ENCODE results near the gene NUF2.

NUF2 gene

DNA sequence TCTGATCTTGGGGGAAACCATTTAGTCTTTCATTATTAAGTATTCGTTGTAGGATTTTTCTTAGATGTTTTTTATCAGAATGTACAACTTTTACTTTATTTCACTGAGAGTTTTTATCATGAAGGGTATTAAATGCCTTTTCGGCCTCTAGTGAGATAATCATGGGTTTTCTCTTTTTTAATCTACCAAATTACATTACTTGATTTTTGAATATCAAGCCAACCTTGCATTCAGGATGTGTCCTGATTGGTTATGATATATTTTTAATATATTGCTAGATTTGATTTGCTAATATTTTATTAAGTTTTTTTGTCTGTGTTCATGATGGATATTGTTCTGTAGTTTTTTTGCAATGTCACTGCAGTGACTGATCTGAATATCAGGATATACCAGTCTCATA, 9.4 kb downstream of the NUF2 start:
- no peaks in the 10 kb centered on the region for H3K27me3 Mint-ChIP-seq (ENCODE audit: low read depth, poor library complexity)
- no peak for DNase-seq
- TF ChIP-seq, protein P1, sequence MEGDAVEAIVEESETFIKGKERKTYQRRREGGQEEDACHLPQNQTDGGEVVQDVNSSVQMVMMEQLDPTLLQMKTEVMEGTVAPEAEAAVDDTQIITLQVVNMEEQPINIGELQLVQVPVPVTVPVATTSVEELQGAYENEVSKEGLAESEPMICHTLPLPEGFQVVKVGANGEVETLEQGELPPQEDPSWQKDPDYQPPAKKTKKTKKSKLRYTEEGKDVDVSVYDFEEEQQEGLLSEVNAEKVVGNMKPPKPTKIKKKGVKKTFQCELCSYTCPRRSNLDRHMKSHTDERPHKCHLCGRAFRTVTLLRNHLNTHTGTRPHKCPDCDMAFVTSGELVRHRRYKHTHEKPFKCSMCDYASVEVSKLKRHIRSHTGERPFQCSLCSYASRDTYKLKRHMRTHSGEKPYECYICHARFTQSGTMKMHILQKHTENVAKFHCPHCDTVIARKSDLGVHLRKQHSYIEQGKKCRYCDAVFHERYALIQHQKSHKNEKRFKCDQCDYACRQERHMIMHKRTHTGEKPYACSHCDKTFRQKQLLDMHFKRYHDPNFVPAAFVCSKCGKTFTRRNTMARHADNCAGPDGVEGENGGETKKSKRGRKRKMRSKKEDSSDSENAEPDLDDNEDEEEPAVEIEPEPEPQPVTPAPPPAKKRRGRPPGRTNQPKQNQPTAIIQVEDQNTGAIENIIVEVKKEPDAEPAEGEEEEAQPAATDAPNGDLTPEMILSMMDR (IDR thresholded peaks at IDR 0.05): no peak
- no peak overlapping the region for H3K4me3 Mint-ChIP-seq
- peaks cover 85% of the 10 kb centered on the region for H3K36me3 Mint-ChIP-seq (ENCODE audit: low read depth)
- H3K4me1 Mint-ChIP-seq: no peaks in the 10 kb centered on the region
- H3K9me3 Mint-ChIP-seq: peaks cover 42% of the 10 kb centered on the region
- no peak overlapping the region for H3K27ac Mint-ChIP-seq

GRCh38 chr1:163335216-163335615, 13.5 kb downstream of the NUF2 start:
- no peak overlapping the region for H3K27ac Mint-ChIP-seq
- H3K4me1 Mint-ChIP-seq: no peaks in the 10 kb centered on the region
- H3K4me3 Mint-ChIP-seq: no peak overlapping the region
- H3K9me3 Mint-ChIP-seq: peaks cover 34% of the 10 kb centered on the region
- DNase-seq: no peak
- no peaks in the 10 kb centered on the region for H3K27me3 Mint-ChIP-seq (ENCODE audit: low read depth, poor library complexity)
- TF ChIP-seq, protein P1 (IDR thresholded peaks at IDR 0.05): no peak
- H3K36me3 Mint-ChIP-seq (ENCODE audit: low read depth): peaks cover 80% of the 10 kb centered on the region

GRCh38 chr1:163337631-163338030, 15.9 kb downstream of the NUF2 start:
- Mint-ChIP-seq H3K36me3 (ENCODE audit: low read depth) (peaks cover 56% of the 10 kb centered on the region), H3K27ac (no peak overlapping the region), H3K9me3 (peaks cover 12% of the 10 kb centered on the region), H3K4me1 (no peaks in the 10 kb centered on the region), H3K4me3 (no peak overlapping the region), H3K27me3 (ENCODE audit: low read depth, poor library complexity) (no peaks in the 10 kb centered on the region)
- DNase-seq: no peak
- TF ChIP-seq, protein P1 (IDR thresholded peaks at IDR 0.05): no peak

- H3K4me3 Mint-ChIP-seq: no peak overlapping the region
- H3K36me3 Mint-ChIP-seq (ENCODE audit: low read depth): peaks cover 63% of the 10 kb centered on the region
- no peaks in the 10 kb centered on the region for H3K27me3 Mint-ChIP-seq (ENCODE audit: low read depth, poor library complexity)
- H3K9me3 Mint-ChIP-seq: no peaks in the 10 kb centered on the region
- no peak overlapping the region for H3K27ac Mint-ChIP-seq
- H3K4me1 Mint-ChIP-seq: no peaks in the 10 kb centered on the region
- TF ChIP-seq, protein P1 (IDR thresholded peaks at IDR 0.05): no peak
- no peak for DNase-seq
These were observed 24.6 kb downstream of the NUF2 start for GRCh38 chr1:163346326-163346870.

DNA sequence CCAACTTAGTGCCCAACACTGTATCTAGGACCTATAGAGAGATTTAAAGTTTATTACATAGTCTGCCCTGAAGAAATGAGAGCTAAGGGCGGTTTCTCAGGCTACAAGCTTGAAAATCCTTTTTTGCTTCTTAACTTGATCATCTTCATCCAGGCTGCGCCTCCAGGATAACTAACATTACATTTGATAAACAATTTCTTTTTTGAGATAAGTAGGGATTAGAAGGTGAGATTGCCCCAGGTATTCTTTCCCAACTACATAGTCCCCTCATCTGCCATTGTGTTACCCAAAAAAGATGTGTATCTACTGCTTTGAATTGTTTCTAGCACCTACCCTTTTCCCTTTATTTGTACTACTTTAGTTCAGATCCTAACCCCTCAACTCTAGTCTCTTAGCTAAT, 25.4 kb downstream of the NUF2 start:
- Mint-ChIP-seq H3K4me1 (no peaks in the 10 kb centered on the region), H3K27ac (no peak overlapping the region)
- TF ChIP-seq, protein P1 (IDR thresholded peaks at IDR 0.05): no peak

GRCh38 chr1:163351912-163352311, 30.2 kb downstream of the NUF2 start:
- H3K9me3 Mint-ChIP-seq: no peaks in the 10 kb centered on the region
- H3K36me3 Mint-ChIP-seq (ENCODE audit: low read depth): peaks cover 42% of the 10 kb centered on the region
- H3K4me3 Mint-ChIP-seq: no peak overlapping the region
- no peak overlapping the region for H3K27ac Mint-ChIP-seq
- no peaks in the 10 kb centered on the region for H3K4me1 Mint-ChIP-seq
- no peaks in the 10 kb centered on the region for H3K27me3 Mint-ChIP-seq (ENCODE audit: low read depth, poor library complexity)
- TF ChIP-seq, protein P1 (IDR thresholded peaks at IDR 0.05): no peak
- no peak for DNase-seq

More for the DNA sequence above, 25.4 kb downstream of the NUF2 start:
- no peak overlapping the region for H3K4me3 Mint-ChIP-seq
- H3K27me3 Mint-ChIP-seq (ENCODE audit: low read depth, poor library complexity): no peaks in the 10 kb centered on the region
- no peaks in the 10 kb centered on the region for H3K9me3 Mint-ChIP-seq
- DNase-seq: no peak
- peaks cover 70% of the 10 kb centered on the region for H3K36me3 Mint-ChIP-seq (ENCODE audit: low read depth)

Data from nephron progenitor cell (in vitro differentiated cells).